Calu3 (cell line): ENCODE measurements around the gene RET. TPM values are rescaled to one million over a fixed set of nuclear protein-coding genes. Genes with fewer than 3 reads are reported as not detected.
A peak's percentile ranks its signal among the peaks of the same experiment; 100 is the strongest.

Experiments used
- BruUV-seq: library from RNA; stranded (reverse); fragments of 400-500 nt; replicated peaks from 2 replicates; lab custom pipeline; 2021; lab: Mats Ljungman, UMichigan
- CTCF ChIA-PET: fragments of 300-600 bp; sonication (Branson Sonifier 250); formaldehyde crosslinking; loops from one replicate; lab custom pipeline; 2022; ENCODE audit warnings: antibody characterized with exemption; lab: Charles Lee
- DNase-seq: peaks from one replicate; pipeline ENCODE4 v3.0.0; 2022
- H3K27ac Mint-ChIP-seq: one replicate; pipeline ENCODE4 v1.8.0; 2022; ENCODE audit warnings: mixed read lengths; ENCODE audit not compliant: unreplicated experiment
- H3K27me3 Mint-ChIP-seq: one replicate; pipeline ENCODE4 v1.8.0; 2022; ENCODE audit warnings: mixed read lengths; ENCODE audit not compliant: unreplicated experiment
- H3K36me3 Mint-ChIP-seq: one replicate; pipeline ENCODE4 v1.8.0; 2022; ENCODE audit warnings: mild to moderate bottlenecking, moderate library complexity, mixed read lengths; ENCODE audit not compliant: insufficient read depth, unreplicated experiment
- H3K4me1 Mint-ChIP-seq: one replicate; pipeline ENCODE4 v1.8.0; 2022; ENCODE audit warnings: mild to moderate bottlenecking, low read depth, mixed read lengths; ENCODE audit not compliant: unreplicated experiment
- H3K4me3 Mint-ChIP-seq: one replicate; pipeline ENCODE4 v1.8.0; 2022; ENCODE audit warnings: mild to moderate bottlenecking, low read depth, moderate library complexity, mixed read lengths; ENCODE audit not compliant: unreplicated experiment
- H3K9me3 Mint-ChIP-seq: one replicate; pipeline ENCODE4 v1.8.0; 2022; ENCODE audit warnings: low read depth, mixed read lengths; ENCODE audit not compliant: unreplicated experiment
- intact Hi-C: fragments of 100-400 bp; cut with micrococcal nuclease; formaldehyde crosslinking; loops from one replicate; pipeline ENCODE4 v1.10.0; 2022; ENCODE audit not compliant: unreplicated experiment
- total RNA-seq: library from RNA; stranded (reverse); gene quantifications from 2 replicates; pipeline ENCODE4 v1.2.3, GENCODE V29; 2022
- TF ChIP-seq, protein P1 (sequence below): fragments of 200-600 bp; IDR thresholded peaks from one replicate; pipeline ENCODE4 v1.8.0; 2022; ENCODE audit warnings: antibody characterized with exemption; ENCODE audit not compliant: unreplicated experiment

The RET gene
- total RNA-seq, 1 experiment from 2014 or later: not detected

DNA sequence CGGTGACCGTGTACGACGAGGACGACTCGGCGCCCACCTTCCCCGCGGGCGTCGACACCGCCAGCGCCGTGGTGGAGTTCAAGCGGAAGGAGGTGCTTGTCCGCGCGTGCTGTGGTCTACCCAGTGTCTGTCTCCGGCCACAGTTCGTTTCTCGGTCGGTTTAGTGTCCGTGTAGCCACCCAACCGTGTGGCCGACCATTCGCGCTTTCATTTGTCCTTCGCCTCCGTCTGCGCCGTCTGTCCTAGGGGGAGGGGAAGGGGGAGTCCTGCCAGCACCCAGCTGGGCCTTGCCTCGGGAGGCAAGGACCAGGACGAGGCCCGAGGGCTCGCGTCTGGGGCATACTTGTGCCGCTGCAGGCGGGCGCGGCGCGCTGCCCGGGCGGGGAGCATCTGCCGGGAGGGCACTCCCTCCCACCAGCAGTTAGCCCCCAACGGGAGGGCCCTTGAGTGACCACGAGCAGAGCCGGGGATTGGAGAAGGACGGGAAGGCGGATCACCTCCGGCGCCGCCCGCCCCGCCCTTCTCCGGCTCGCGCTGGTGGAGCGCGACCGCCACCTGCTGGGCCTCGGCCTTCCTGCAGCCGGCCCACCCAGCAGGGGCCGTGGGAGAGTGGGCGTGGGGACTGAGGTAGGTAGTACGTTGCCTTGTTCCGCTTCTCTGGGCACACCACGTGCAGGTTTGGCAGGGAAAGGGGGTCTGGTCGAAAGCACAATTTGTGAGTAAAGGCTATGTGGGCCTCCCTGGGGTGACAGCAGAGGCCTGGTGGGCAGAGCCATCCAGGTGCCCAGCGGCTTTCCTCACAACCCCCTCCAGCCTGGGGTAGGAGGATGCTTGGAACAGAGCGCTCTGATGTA is 28.5 kb downstream of the RET start:
- no TSS peak for BruUV-seq
- DNase-seq: peak; percentile 81
- no peak overlapping the region for H3K27ac Mint-ChIP-seq
- peaks cover 3% of the 10 kb centered on the region for H3K36me3 Mint-ChIP-seq
- intact Hi-C loops: loop anchor here (1.0 kb wide), 1 partner anchor 239 kb away; no protein-coding TSS in a partner anchor
- peaks cover 36% of the 10 kb centered on the region for H3K27me3 Mint-ChIP-seq
- TF ChIP-seq, protein P1, sequence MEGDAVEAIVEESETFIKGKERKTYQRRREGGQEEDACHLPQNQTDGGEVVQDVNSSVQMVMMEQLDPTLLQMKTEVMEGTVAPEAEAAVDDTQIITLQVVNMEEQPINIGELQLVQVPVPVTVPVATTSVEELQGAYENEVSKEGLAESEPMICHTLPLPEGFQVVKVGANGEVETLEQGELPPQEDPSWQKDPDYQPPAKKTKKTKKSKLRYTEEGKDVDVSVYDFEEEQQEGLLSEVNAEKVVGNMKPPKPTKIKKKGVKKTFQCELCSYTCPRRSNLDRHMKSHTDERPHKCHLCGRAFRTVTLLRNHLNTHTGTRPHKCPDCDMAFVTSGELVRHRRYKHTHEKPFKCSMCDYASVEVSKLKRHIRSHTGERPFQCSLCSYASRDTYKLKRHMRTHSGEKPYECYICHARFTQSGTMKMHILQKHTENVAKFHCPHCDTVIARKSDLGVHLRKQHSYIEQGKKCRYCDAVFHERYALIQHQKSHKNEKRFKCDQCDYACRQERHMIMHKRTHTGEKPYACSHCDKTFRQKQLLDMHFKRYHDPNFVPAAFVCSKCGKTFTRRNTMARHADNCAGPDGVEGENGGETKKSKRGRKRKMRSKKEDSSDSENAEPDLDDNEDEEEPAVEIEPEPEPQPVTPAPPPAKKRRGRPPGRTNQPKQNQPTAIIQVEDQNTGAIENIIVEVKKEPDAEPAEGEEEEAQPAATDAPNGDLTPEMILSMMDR: peak; percentile 99
- CTCF ChIA-PET: interaction anchor here (1.2 to 1.3 kb wide), 2 partner anchors 153 to 240 kb away, joined by 3 to 5 read pairs; no protein-coding TSS in a partner anchor
- no peaks in the 10 kb centered on the region for H3K9me3 Mint-ChIP-seq
- no peaks in the 10 kb centered on the region for H3K4me1 Mint-ChIP-seq
- peak overlapping the region; percentile 74 for H3K4me3 Mint-ChIP-seq

GRCh38 chr10:43105956-43106229 is 29.0 kb downstream of the RET start:
- TF ChIP-seq, protein P1: no peak
- CTCF ChIA-PET: no interaction called here
- Mint-ChIP-seq H3K4me1 (no peaks in the 10 kb centered on the region), H3K9me3 (no peaks in the 10 kb centered on the region), H3K4me3 (peak overlapping the region; percentile 74), H3K27me3 (peaks cover 30% of the 10 kb centered on the region), H3K27ac (no peak overlapping the region), H3K36me3 (peaks cover 3% of the 10 kb centered on the region)
- intact Hi-C loops: loop anchor here (1.0 kb wide), 1 partner anchor 240 kb away; no protein-coding TSS in a partner anchor
- no peak for DNase-seq
- BruUV-seq: no TSS peak

GRCh38 chr10:43106256-43107091 is 29.6 kb downstream of the RET start:
- no peaks in the 10 kb centered on the region for H3K4me1 Mint-ChIP-seq
- TF ChIP-seq, protein P1: no peak
- H3K27me3 Mint-ChIP-seq: peaks cover 30% of the 10 kb centered on the region
- CTCF ChIA-PET: no interaction called here
- no peak overlapping the region for H3K4me3 Mint-ChIP-seq
- no peak overlapping the region for H3K27ac Mint-ChIP-seq
- no peaks in the 10 kb centered on the region for H3K9me3 Mint-ChIP-seq
- peaks cover 3% of the 10 kb centered on the region for H3K36me3 Mint-ChIP-seq
- DNase-seq: no peak
- intact Hi-C loops: no loop called here
- BruUV-seq: no TSS peak

GRCh38 chr10:43108951-43109350 is 32.1 kb downstream of the RET start:
- no peak overlapping the region for H3K27ac Mint-ChIP-seq
- no TSS peak for BruUV-seq
- no peak for DNase-seq

More at GRCh38 chr10:43108951-43109350, 32.1 kb downstream of the RET start:
- Mint-ChIP-seq H3K4me3 (no peak overlapping the region), H3K4me1 (no peaks in the 10 kb centered on the region), H3K9me3 (no peaks in the 10 kb centered on the region), H3K36me3 (peaks cover 3% of the 10 kb centered on the region), H3K27me3 (peaks cover 26% of the 10 kb centered on the region)
- TF ChIP-seq, protein P1: no peak
- CTCF ChIA-PET: no interaction called here
- intact Hi-C loops: no loop called here
